Hepatocyte (in vitro differentiated cells): ENCODE measurements around the gene REV3L.

Experiments
- CTCF ChIP-seq: fragments of 200-600 bp; sonication (generic); IDR thresholded peaks from 2 replicates; pipeline ENCODE4 v1.5.1; 2016; ENCODE audit warnings: antibody characterized with exemption, mild to moderate bottlenecking; ENCODE audit not compliant: poor library complexity
- EZH2 ChIP-seq: fragments of 200-600 bp; sonication (generic); IDR thresholded peaks from 2 replicates; pipeline ENCODE4 v1.6.1; 2016; ENCODE audit warnings: antibody characterized with exemption, mild to moderate bottlenecking, borderline replicate concordance
- EZH2phosphoT487 ChIP-seq: fragments of 200-600 bp; sonication (generic); IDR thresholded peaks from one replicate; pipeline ENCODE4 v1.6.1; 2018; ENCODE audit warnings: antibody characterized with exemption, mild to moderate bottlenecking, low read depth, moderate library complexity; ENCODE audit not compliant: unreplicated experiment, severe bottlenecking

GRCh38 chr6:111470991-111471390 lies 12.0 kb downstream of the REV3L start:
- TF ChIP-seq CTCF (no peak), EZH2 (no peak), EZH2phosphoT487 (no peak)
